ENCODE measurements around the gene PHLDB2.

Gene PHLDB2

GRCh38 chr3:111885578-111885977 lies 26.5 kb downstream of the PHLDB2 start:
- DNase-seq, result no peak

- no peak for DNase-seq
Measured at GRCh38 chr3:111890051-111890580, 31.1 kb downstream of the PHLDB2 start.

- DNase-seq, result no peak
Measured at GRCh38 chr3:111892070-111892469, 33.0 kb downstream of the PHLDB2 start.

GRCh38 chr3:111895071-111895470 lies 36.0 kb downstream of the PHLDB2 start:
- DNase-seq, result no peak

- no peak for DNase-seq
Measured at GRCh38 chr3:111899966-111900365, 40.9 kb downstream of the PHLDB2 start.

GRCh38 chr3:111901637-111902036 lies 42.6 kb downstream of the PHLDB2 start:
- DNase-seq, result no peak

- DNase-seq, result no peak
Measured at GRCh38 chr3:111902534-111902933, 43.5 kb downstream of the PHLDB2 start.

- DNase-seq, result peak; percentile 22
Measured at GRCh38 chr3:111903067-111903511, 44.0 kb downstream of the PHLDB2 start.

GRCh38 chr3:111904376-111905241 lies 45.5 kb downstream of the PHLDB2 start:
- DNase-seq, result no peak

GRCh38 chr3:111906656-111907055 lies 47.6 kb downstream of the PHLDB2 start:
- no peak for DNase-seq

GRCh38 chr3:111907151-111907550 lies 48.1 kb downstream of the PHLDB2 start:
- no peak for DNase-seq

- no peak for DNase-seq
Measured at GRCh38 chr3:111910806-111911205, 51.7 kb downstream of the PHLDB2 start.

- DNase-seq, result no peak
Measured at GRCh38 chr3:111911446-111911845, 52.4 kb downstream of the PHLDB2 start.

GRCh38 chr3:111913163-111913763 lies 54.2 kb downstream of the PHLDB2 start:
- DNase-seq, result no peak

- no peak for DNase-seq
Measured at GRCh38 chr3:111915905-111916304, 56.8 kb downstream of the PHLDB2 start.

GRCh38 chr3:111917300-111917699 lies 58.2 kb downstream of the PHLDB2 start:
- DNase-seq, result no peak

- DNase-seq, result no peak
Measured at GRCh38 chr3:111919370-111920065, 60.5 kb downstream of the PHLDB2 start.

- no peak for DNase-seq
Measured at GRCh38 chr3:111921181-111921580, 62.1 kb downstream of the PHLDB2 start.

- DNase-seq, result no peak
Measured at GRCh38 chr3:111923095-111923771, 64.2 kb downstream of the PHLDB2 start.

GRCh38 chr3:111923806-111924205 lies 64.7 kb downstream of the PHLDB2 start:
- DNase-seq, result no peak

- no peak for DNase-seq
Measured at GRCh38 chr3:111924283-111924682, 65.2 kb downstream of the PHLDB2 start.

GRCh38 chr3:111926266-111926676 lies 67.2 kb downstream of the PHLDB2 start:
- no peak for DNase-seq

- DNase-seq, result no peak
Measured at GRCh38 chr3:111928613-111929012, 69.5 kb downstream of the PHLDB2 start.
